ENCODE results near the gene RBFOX1. TPM values are rescaled to one million over a fixed set of nuclear protein-coding genes. Genes with fewer than 3 reads are reported as not detected.

RBFOX1 gene
- not detected in 2 replicates for total RNA-seq

DNA sequence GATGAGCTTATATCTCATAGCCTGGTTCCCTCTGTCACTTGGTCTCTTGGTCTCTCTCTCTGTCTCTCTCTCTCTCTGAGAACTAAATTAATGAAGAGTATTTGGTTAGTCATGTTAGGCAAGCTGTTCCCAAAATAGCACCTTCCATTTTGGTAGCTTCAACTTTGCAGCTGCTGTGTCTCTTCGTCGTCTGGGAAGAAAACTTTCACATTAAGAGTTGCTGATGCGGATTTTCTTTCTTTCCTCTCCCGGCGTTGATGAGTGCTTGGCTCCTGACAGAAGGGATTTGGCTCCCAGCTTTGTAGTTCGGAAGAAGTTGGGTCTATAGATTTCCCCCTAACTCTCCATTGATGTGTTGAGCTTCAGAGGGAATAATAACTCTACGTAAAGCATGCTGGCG is at the start of gene RBFOX1:
RBFOX1 (plus strand) TSS at position 235 of the 400 bp plus-strand sequence.
- no peak for DNase-seq (ENCODE audit: low read depth in 2 of 2)

DNA sequence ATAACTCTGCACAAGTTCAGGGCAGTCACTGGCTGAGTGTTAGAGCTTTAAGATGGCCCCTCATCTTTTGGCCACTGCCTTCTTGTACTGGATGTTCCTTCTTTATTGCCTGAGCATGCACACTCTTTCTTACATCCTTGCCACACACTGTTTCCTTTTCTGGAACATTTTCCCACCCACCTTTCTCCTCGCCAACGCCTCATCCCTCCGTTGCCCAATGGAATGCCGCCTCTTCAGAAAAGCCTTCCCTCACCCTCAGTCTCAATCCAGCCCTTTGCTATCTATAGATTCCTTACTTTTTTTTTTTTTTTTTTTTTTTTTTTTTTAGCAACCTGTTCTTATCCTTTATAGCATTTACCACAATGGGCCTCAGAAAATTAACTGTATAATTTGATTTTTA is 47.9 kb upstream of the RBFOX1 start:
- DNase-seq (ENCODE audit: low read depth in 2 of 2): no peak

GRCh38 chr16:7285520-7285919 is 47.1 kb upstream of the RBFOX1 start:
- no peak for DNase-seq (ENCODE audit: low read depth in 2 of 2)

DNA sequence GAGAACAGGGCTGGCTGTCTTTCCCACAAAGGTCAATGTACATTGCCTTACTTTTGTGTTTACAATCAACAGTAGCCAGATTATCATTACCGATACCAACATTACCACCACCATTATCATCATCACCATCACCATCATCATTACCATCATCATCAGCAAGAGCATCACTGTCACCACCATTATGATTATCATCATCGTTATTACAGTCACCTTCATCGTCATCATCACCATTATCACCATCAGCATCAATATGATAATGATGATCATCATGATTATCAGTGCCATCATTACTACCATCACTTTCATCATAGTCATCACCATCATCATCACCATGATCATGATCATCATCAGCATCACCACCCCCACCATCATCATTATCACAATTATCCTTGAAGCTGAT is 43.3 kb upstream of the RBFOX1 start:
- DNase-seq (ENCODE audit: low read depth in 2 of 2): no peak

DNA sequence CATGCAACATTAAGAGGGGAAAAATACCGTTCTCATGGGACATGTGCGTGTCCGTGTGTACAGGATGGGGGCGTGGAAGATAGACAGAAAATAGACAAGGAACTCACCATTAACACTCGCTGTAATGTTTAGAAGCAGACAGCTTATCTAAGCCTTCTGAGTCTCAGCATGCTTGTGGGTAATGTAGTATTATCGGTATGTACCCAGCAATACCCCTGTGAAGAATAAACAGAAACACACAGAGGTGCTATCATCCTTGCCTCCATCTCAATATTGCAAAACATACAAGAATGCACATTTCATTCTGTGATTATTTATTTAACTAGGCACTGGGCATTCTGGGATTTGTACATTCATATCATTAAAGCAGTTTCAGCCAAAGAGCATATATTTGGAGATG is 42.0 kb upstream of the RBFOX1 start:
- no peak for DNase-seq (ENCODE audit: low read depth in 2 of 2)

- no peak for DNase-seq (ENCODE audit: low read depth in 2 of 2)
These were observed 38.6 kb upstream of the RBFOX1 start for GRCh38 chr16:7294020-7294419.

GRCh38 chr16:7303052-7303610 is 29.5 kb upstream of the RBFOX1 start:
- no peak for DNase-seq (ENCODE audit: low read depth in 2 of 2)

DNA sequence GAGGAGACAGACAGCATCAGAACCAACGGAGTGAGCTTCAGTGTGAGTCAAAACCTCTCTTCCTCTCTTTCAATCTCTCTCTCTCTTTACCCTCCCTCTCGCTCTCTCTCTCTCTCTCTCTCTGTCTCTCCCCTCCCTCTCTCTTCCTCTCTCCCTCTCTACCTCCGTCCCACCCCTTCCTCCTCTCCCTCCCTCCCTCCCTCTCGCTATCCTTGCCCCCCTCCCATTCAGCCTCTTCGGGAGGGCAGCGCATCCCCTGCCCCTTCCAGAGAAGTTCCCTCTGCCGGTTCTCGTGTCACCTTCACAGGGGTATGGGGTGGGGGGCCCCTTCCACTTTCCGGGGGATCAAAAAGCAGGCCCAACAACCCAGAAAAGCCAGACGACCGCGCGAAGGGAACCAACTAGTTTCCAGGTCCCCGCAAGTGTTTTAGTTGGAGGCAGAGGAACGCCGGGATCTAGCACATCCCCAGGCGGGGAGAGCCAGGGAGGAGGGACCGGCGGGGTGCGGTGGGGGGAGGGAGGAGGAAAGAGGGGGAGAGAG is 28.9 kb upstream of the RBFOX1 start:
- no peak for DNase-seq (ENCODE audit: low read depth in 2 of 2)

DNA sequence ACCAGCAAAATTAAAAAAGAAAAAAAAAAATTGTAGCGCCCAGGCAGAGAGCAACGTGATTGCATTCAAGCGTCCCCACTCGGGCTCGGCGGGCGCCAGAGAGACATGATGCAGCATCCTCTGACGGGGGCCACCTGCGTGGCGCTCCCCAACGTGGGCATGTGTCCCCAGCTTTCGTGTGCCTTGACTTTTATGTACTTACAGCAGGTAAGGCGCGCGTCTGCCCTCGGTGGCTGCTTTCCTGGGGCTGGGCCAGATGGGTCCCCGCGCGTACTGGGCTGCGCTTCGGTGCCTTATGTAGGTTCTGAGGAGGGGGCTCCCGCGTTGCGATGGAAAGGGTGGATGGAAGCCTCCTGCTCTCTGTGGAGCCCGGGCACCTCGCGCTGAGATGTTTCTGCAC is 28.4 kb upstream of the RBFOX1 start:
- no peak for DNase-seq (ENCODE audit: low read depth in 2 of 2)

GRCh38 chr16:7304958-7305357 is 27.7 kb upstream of the RBFOX1 start:
- DNase-seq (ENCODE audit: low read depth in 2 of 2): no peak

DNA sequence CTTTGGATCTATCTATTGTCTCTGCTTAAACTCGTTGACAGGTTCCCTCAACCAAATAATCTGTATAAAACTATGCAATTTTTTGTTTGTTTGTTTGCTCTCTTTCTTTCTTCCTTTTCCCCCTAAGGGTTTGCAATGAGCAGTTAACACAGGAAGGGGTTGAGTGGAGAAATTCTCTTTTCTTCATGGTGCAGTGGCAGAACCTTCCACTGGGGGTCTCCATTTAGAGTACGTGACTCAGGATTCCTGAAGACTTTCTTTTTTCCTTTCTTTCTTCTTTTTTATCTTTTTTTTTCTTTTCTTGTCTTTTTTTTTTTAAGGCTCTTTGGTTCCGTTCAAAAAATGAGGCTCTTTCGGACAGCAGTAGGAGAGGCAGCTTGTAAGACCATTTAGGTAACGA is 19.5 kb upstream of the RBFOX1 start:
- DNase-seq (ENCODE audit: low read depth in 2 of 2): no peak

- DNase-seq (ENCODE audit: low read depth in 2 of 2): no peak
These were observed 18.5 kb upstream of the RBFOX1 start for GRCh38 chr16:7314163-7314562.

DNA sequence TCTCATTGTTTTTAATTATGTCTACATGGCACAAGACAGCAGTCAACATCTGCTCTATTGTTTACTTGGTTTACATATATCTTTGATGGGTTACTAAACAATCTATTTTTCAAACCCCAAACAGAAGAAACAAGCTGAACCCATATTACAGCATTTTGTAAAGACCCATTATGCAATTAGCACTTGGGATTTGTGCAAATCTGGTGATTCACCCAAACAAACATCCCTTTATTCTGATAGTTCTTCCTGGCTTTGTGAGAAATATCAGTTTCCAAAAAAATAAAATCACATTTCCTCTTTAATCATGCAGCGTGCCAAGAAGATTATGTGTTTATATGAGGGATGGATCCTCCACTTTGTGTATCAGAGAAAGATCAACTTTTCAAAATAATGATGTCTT is 16.8 kb upstream of the RBFOX1 start:
- no peak for DNase-seq (ENCODE audit: low read depth in 2 of 2)

DNA sequence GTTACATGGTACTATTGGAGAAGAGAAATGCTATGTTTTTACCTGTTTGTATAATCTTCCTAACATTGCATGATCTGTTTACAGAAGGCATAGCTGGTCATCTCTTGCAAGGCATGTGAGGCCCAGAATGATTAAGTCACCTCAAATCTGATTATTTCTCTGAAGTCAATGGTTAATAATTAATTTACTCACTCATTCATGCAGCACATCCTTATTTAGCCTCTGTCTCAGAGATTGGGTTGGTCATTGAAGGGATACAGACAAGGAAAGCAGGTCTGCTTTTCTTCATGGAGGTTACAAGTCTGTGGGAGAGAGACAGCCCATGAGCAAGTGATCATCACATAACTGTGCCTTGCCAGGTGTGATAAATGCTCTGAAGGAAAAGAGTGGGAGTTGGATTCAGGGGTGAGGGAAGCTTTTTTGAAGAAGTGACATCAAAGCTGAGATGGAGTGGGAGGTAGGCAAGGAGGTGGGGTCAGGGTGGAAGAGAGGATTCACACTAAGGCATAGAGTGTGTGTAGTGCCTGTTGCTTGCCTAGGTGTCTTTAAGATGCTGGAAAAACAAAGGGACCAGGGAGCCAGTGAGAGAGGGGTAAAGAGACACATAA is 16.3 kb upstream of the RBFOX1 start:
- DNase-seq (ENCODE audit: low read depth in 2 of 2): no peak

- no peak for DNase-seq (ENCODE audit: low read depth in 2 of 2)
These were observed 14.7 kb upstream of the RBFOX1 start for GRCh38 chr16:7317982-7318381.

- DNase-seq (ENCODE audit: low read depth in 2 of 2): no peak
These were observed 14.0 kb upstream of the RBFOX1 start for GRCh38 chr16:7318686-7319085.

DNA sequence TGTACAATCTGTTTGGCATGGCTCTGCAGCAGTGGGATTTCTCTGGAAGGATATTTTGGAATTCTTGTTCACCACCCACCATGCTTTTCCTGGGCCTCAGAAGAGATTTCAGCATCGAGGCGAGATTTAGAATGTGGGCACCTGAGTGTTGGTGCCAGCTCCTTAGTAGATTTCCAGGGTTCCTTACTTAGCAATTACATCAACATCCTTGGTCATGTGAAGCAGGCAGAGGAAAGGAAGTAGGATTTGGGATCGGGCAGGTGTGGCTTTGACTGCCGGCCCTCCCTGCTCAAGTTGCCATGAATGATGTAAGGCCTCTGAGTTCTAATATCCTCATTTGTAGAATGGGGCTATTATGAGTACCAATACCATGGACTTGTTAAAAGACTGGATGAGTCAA is 13.1 kb upstream of the RBFOX1 start:
- DNase-seq (ENCODE audit: low read depth in 2 of 2): no peak

DNA sequence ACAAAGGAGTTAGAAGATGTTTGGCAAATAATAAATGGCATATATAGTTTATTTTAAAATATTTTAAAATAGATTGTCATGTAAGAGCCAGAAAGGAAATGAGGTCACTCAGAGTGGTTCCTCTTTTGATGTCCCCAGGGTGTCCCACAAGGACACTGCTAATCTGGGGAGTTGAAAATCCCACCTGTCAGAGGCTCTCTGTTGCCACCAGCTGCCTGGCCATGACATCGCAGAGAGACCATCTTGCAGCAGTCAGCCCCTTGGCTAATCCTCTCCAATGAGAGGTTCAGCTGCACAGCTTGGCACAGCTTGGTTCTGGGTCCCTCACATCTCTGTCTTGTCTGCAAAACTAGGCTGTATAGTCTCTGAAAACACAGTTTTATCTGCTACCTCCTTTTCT is 11.0 kb upstream of the RBFOX1 start:
- DNase-seq (ENCODE audit: low read depth in 2 of 2): no peak

DNA sequence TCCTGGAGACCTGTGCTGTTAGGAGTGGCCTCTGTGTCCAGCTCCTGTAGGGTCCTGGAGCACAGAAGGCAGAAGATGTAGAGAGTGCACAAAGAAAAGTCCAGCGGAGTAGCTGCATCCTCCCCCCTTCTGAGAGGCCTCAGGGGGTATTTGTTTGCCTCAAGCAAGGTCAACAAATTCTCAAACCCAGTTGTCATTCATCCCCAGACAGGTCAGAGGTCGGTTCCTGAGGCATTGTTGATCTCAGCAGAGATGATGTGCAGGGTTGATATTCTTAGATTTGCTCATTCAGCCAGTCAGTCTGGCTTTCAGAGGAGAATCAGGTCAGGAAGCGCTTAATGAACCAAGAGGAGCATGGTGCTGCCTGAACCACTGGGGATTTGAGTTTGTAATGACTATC is 8.3 kb upstream of the RBFOX1 start:
- DNase-seq (ENCODE audit: low read depth in 2 of 2): no peak

DNA sequence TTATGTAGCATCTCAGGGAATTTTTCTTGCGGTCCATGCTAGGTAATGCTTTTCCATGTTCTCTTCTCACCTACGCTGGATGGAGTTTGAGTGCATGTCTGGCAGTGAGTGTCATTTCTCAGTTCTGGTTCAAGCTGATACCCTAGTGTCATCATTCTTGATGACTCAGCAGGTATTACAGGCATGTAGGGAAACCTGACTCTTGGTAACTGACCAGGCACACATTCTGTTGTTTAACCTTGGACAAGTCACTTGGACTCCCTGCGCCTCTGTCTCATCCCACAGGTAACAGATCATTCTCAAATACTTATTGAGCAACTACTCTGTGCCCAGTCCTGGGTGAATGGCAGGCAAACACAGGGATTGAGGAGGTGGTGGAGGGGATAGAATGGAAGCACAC is 6.8 kb upstream of the RBFOX1 start:
- DNase-seq (ENCODE audit: low read depth in 2 of 2): no peak

GRCh38 chr16:7330709-7331108 is 1.9 kb upstream of the RBFOX1 start:
- DNase-seq (ENCODE audit: low read depth in 2 of 2): no peak

GRCh38 chr16:7331997-7332396 is 648 bp upstream of the RBFOX1 start:
- no peak for DNase-seq (ENCODE audit: low read depth in 2 of 2)

DNA sequence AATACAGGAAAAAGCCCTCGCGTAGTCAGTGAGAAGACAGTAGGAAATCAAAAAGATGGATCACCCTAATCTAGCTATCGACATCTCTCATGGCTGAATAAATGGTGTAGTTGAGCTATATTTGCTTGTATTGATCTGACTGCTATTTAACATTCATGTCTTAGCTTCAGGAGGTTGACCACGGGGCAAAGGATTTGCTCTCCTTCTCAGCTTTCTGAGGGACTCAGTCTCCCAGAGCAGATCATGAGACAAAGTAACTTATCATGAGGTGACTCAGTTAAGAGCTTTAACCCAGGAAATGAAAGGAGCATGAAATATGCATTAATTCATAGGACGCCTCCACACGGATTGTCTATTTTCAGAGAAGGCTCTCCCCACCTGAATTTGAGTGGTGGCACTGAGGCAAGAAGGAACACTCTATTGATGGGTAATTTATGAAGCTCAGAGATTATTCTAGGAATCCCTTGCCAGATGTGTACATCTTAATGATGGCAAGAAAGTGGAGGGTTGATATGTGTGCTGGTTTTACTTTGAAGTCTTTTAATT is 608 bp downstream of the RBFOX1 start:
- no peak for DNase-seq (ENCODE audit: low read depth in 2 of 2)
